PC-3 (cell line): ENCODE measurements around the gene B4GALNT4.

ENCODE experiments used
- CTCF ChIP-seq: fragments of 300-600 bp; sonication (generic); conservative IDR thresholded peaks from 2 replicates; pipeline ENCODE4 v1.5.1; 2017; ENCODE audit warnings: antibody characterized with exemption, low read depth, mild to moderate bottlenecking, low read length
- EZH2 ChIP-seq: fragments of 300-600 bp; sonication (generic); IDR thresholded peaks from one replicate; pipeline ENCODE4 v1.6.1; 2017; ENCODE audit warnings: antibody characterized with exemption, mild to moderate bottlenecking, low read length; ENCODE audit not compliant: unreplicated experiment

- TF ChIP-seq EZH2 = no peak
- TF ChIP-seq CTCF = no peak
Observed at GRCh38 chr11:384511-384910, 15.2 kb downstream of the B4GALNT4 start.
